Duodenal mucosa (tissue), 2 donors: ENCODE data around the gene TMEM40.

ENCODE experiments used
- H3K27ac ChIP-seq: one replicate; pipeline ENCODE4 v1.7.0; 2013; ENCODE audit warnings: low read depth, low read length
- H3K27me3 ChIP-seq, 2 donors: one replicate each; pipeline ENCODE4 v1.7.0; 2013; ENCODE audit warnings: low read length in 2 of 2, control low read depth in 1 of 2; ENCODE audit not compliant: insufficient read depth in 2 of 2, control insufficient read depth in 1 of 2
- H3K36me3 ChIP-seq, 2 donors: one replicate each; pipeline ENCODE4 v1.7.0; 2013; ENCODE audit warnings: low read length in 2 of 2, control low read depth in 1 of 2; ENCODE audit not compliant: insufficient read depth in 2 of 2, control insufficient read depth in 1 of 2
- H3K4me1 ChIP-seq, 2 donors: one replicate each; pipeline ENCODE4 v1.7.0; 2013; ENCODE audit warnings: low read length in 2 of 2, control low read depth in 1 of 2; ENCODE audit not compliant: insufficient read depth in 2 of 2, control insufficient read depth in 1 of 2
- H3K4me3 ChIP-seq, 2 donors: one replicate each; pipeline ENCODE4 v1.7.0; 2013; ENCODE audit warnings: low read length in 2 of 2, low read depth in 1 of 2
- H3K9ac ChIP-seq, 2 donors: one replicate each; pipeline ENCODE4 v1.7.0; 2013; ENCODE audit warnings: low read length in 2 of 2, low read depth in 1 of 2
- H3K9me3 ChIP-seq, 2 donors: one replicate each; pipeline ENCODE4 v1.7.0; 2013; ENCODE audit warnings: low read length in 2 of 2, control low read depth in 1 of 2; ENCODE audit not compliant: control insufficient read depth in 1 of 2

The TMEM40 gene

GRCh38 chr3:12750658-12751071 lies 8.4 kb downstream of the TMEM40 start:
- no peaks in the 10 kb centered on the region for H3K4me1 ChIP-seq
- H3K9me3 ChIP-seq, result no peaks in the 10 kb centered on the region
- H3K9ac ChIP-seq, result no peak overlapping the region
- H3K27ac ChIP-seq, result no peak overlapping the region
- H3K4me3 ChIP-seq, result no peak overlapping the region
- H3K36me3 ChIP-seq, result no peaks in the 10 kb centered on the region
- no peaks in the 10 kb centered on the region for H3K27me3 ChIP-seq

- Histone ChIP-seq H3K4me1 (no peaks in the 10 kb centered on the region), H3K36me3 (no peaks in the 10 kb centered on the region), H3K9ac (no peak overlapping the region), H3K27me3 (no peaks in the 10 kb centered on the region), H3K4me3 (no peak overlapping the region), H3K9me3 (no peaks in the 10 kb centered on the region), H3K27ac (no peak overlapping the region)
Observed at GRCh38 chr3:12750223-12750622, 8.8 kb downstream of the TMEM40 start.

GRCh38 chr3:12748477-12748876 lies 10.6 kb downstream of the TMEM40 start:
- Histone ChIP-seq H3K9me3 (no peaks in the 10 kb centered on the region), H3K27ac (no peak overlapping the region), H3K36me3 (no peaks in the 10 kb centered on the region), H3K27me3 (no peaks in the 10 kb centered on the region), H3K4me3 (no peak overlapping the region), H3K4me1 (no peaks in the 10 kb centered on the region), H3K9ac (no peak overlapping the region)

- no peaks in the 10 kb centered on the region for H3K36me3 ChIP-seq
- no peaks in the 10 kb centered on the region for H3K27me3 ChIP-seq
- H3K4me3 ChIP-seq, result no peak overlapping the region
- H3K9ac ChIP-seq, result no peak overlapping the region
- H3K9me3 ChIP-seq, result no peaks in the 10 kb centered on the region
- no peaks in the 10 kb centered on the region for H3K4me1 ChIP-seq
- no peak overlapping the region for H3K27ac ChIP-seq
Observed at GRCh38 chr3:12746419-12746818, 12.6 kb downstream of the TMEM40 start.

- H3K9me3 ChIP-seq, result no peaks in the 10 kb centered on the region
- H3K9ac ChIP-seq, result no peak overlapping the region
- no peaks in the 10 kb centered on the region for H3K27me3 ChIP-seq
- H3K27ac ChIP-seq, result no peak overlapping the region
- no peaks in the 10 kb centered on the region for H3K36me3 ChIP-seq
- H3K4me1 ChIP-seq, result no peaks in the 10 kb centered on the region
- no peak overlapping the region for H3K4me3 ChIP-seq
Observed at GRCh38 chr3:12744326-12744725, 14.7 kb downstream of the TMEM40 start.

- no peak overlapping the region for H3K4me3 ChIP-seq
- H3K27ac ChIP-seq, result no peak overlapping the region
- H3K36me3 ChIP-seq, result no peaks in the 10 kb centered on the region
- H3K4me1 ChIP-seq, result no peaks in the 10 kb centered on the region
- H3K27me3 ChIP-seq, result no peaks in the 10 kb centered on the region
- no peak overlapping the region for H3K9ac ChIP-seq
- H3K9me3 ChIP-seq, result no peaks in the 10 kb centered on the region
Observed at GRCh38 chr3:12743583-12743982, 15.5 kb downstream of the TMEM40 start.

- Histone ChIP-seq H3K36me3 (no peaks in the 10 kb centered on the region), H3K9ac (no peak overlapping the region), H3K9me3 (no peaks in the 10 kb centered on the region), H3K27ac (no peak overlapping the region), H3K27me3 (no peaks in the 10 kb centered on the region), H3K4me1 (no peaks in the 10 kb centered on the region), H3K4me3 (no peak overlapping the region)
Observed at GRCh38 chr3:12742330-12743107, 16.5 kb downstream of the TMEM40 start.

- no peaks in the 10 kb centered on the region for H3K36me3 ChIP-seq
- no peak overlapping the region for H3K4me3 ChIP-seq
- H3K27me3 ChIP-seq, result no peaks in the 10 kb centered on the region
- no peaks in the 10 kb centered on the region for H3K4me1 ChIP-seq
- H3K27ac ChIP-seq, result no peak overlapping the region
- no peak overlapping the region for H3K9ac ChIP-seq
- no peaks in the 10 kb centered on the region for H3K9me3 ChIP-seq
Observed at GRCh38 chr3:12741209-12741608, 17.9 kb downstream of the TMEM40 start.

GRCh38 chr3:12737833-12738232 lies 21.2 kb downstream of the TMEM40 start:
- Histone ChIP-seq H3K4me3 (no peak overlapping the region), H3K4me1 (no peaks in the 10 kb centered on the region), H3K9me3 (no peaks in the 10 kb centered on the region), H3K9ac (no peak overlapping the region), H3K27ac (no peak overlapping the region), H3K36me3 (no peaks in the 10 kb centered on the region), H3K27me3 (no peaks in the 10 kb centered on the region)

- no peak overlapping the region for H3K27ac ChIP-seq
- no peak overlapping the region for H3K4me3 ChIP-seq
- H3K36me3 ChIP-seq, result no peaks in the 10 kb centered on the region
- H3K4me1 ChIP-seq, result no peaks in the 10 kb centered on the region
- no peaks in the 10 kb centered on the region for H3K9me3 ChIP-seq
- H3K9ac ChIP-seq, result no peak overlapping the region
- H3K27me3 ChIP-seq, result no peaks in the 10 kb centered on the region
Observed at GRCh38 chr3:12737319-12737718, 21.7 kb downstream of the TMEM40 start.
